NCI-H69 (cell line): Measurements from ENCODE around the gene OPRL1.
A peak's percentile ranks its signal among the peaks of the same experiment; 100 is the strongest.

Source experiments
- DNase-seq: peaks from one replicate; lab custom pipeline; 2025; lab: John Stamatoyannopoulos, UW

The OPRL1 gene

DNA sequence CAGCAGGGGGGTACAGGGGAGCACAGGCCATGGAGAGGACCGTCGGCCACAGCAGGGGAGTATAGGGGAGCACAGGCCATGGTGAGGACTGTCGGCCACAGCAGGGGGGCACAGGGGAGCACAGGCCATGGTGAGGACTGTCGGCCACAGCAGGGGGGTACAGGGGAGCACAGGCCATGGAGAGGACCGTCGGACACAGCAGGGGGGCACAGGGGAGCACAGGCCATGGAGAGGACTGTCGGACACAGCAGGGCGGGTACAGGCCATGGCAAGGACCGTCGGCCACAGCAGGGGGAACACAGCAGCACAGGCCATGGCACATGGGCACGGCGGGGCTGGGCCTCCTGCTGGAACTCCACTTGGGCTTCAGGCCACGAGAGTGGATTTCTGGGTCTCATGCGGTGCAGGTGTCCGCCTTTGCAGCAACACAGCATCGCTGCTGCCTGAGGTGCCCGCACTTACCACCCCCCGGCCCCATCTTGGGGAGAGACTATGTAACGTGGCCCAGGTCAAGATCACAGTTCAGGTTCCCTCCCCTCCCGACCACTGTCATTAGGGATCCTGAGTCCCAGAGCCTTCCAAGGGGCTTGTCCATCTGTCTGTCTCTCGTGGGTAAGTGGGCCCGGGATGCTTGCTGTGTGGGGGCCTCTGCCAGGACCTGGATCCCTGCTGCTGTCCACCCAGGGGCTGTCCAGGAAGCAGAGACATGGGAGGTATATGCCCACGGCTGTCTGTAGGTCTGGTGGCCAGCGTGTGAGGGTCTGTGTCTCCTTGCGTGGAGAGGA lies 25.0 kb downstream of the OPRL1 start:
- DNase-seq: no peak

GRCh38 chr20:64105846-64106434 lies 26.1 kb downstream of the OPRL1 start:
- DNase-seq: no peak

- DNase-seq: no peak
These were observed 26.6 kb downstream of the OPRL1 start for GRCh38 chr20:64106435-64106961.

DNA sequence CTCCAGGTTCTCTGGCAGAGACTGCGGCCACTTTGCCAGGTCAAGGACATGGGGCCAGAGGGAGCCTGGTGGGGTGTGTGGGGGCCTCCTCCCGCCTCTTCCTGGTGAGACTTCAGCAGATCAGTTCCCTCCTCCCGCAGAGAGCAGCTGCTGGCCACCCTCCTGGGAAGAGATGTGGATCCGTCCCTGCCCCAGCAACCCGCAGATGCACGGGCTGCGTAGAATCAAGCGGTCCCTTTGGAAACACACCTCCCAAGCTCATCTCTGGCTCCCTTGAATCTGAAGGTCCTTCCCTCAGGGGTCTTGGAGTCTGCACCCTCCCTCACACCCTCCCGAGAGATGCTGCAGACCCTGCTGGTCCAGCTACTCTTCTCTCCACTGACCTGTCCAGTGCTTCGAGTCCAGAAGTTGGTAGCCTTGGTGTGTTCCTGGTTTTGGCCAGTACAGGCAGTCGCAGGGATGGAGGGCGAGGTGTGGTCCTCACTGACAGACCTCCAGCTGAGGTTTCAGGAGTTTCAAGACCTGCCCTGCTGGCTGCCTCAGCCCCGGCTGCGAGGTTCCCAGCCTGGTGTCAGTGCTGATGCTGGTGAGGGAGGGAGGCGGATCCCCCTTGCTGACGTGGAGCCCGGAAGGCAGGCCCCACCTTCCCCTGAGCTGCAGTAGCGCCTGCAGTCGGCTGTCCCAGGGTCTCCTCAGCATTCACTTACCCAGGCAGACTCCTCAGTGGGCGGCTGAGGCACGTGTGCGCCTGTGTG lies 27.3 kb downstream of the OPRL1 start, which contains the start of gene NPBWR2:
NPBWR2 (minus strand) TSS at position 585 of the 755 bp plus-strand sequence. CDS start 734 bp downstream, outside the sequence.
- DNase-seq: no peak

GRCh38 chr20:64107736-64108457 lies 28.0 kb downstream of the OPRL1 start:
- DNase-seq: no peak

DNA sequence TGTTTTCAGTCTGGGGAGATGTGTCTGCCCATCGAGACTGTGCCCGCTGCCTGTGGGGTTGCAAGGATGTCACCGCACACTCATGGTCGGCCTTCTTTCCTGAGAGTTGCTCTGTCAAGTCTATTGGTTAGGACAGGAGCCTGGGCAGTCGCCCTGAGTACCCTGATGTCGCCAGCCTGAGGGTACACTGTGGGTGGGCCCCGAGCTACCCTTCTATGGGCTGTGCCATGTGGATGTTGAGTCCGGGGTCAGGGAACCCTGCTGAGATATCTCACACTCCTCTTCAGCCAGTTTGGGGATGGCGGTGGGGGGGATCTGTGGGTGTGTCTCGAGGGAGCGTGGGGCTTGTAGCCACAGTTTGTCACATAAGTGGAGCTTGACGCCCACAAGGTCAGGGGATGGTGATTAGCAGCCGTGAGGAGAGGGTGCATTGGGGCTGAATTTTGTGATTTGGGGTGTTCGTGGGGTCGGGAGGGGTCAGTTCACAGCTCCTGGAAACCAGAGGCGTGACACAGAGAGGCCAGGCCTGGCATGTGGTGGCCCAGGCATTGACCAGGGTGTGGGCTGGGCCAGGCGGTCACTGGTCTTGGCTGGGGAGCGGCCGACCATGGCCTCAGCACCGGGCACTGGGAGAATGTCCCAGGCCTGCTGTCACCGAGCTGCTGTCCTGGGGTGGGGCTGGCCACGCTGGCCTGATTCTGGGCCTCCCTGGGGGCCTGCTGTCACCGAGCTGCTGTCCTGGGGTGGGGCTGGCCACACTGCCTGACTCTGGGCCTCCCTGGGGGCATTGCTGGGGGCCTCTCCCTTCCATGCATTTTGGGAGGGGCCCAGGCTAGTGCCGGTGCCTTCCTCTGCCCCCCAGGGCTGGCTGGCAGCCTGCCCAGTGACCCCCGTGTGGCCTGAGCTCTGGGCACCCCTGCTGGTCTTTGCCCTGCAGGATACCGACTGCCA lies 29.1 kb downstream of the OPRL1 start:
- DNase-seq: no peak

- DNase-seq: no peak
These were observed 30.0 kb downstream of the OPRL1 start for GRCh38 chr20:64109831-64110391.

GRCh38 chr20:64110411-64111068 lies 30.7 kb downstream of the OPRL1 start:
- no peak for DNase-seq

DNA sequence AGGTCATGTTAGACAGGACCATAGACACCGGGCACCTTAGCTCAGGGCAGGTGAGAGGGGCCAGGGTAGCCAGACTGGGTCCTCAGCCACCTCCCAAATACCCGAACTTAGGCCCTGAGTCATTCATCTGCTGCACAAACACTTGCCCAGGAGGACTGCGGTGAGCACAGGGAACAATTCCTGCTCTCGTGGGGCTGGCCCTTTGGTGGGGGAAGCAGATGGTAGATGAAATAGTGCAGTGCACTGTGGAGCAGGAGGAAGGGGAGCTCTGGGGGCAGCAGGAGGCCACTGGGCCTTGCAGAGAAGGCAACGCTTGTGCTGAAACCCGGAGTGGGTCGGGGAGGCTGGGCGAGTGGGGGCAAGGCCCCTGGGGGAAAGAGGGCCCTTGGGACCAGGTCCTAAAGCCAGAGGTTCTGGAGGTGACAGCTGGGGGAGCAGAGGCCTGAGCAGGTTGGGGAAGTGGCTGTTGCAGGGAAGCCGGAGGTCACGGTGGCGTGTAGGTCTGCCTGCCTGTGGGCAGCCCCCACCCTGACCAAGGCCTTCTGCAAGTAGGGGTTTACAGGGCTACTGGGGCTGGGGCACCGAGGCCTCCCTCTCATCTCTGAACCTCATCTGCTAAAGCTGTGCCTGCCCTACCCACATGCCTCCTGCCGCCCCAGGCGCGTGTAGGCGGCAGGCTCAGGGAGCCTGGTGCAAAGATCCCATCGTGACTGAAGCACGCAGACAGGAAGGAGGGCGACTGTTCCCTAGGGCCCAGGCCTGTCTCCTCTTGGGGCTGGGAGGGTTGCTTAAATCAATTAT lies 32.2 kb downstream of the OPRL1 start:
- no peak for DNase-seq

GRCh38 chr20:64112691-64113443 lies 33.0 kb downstream of the OPRL1 start:
- DNase-seq: no peak

DNA sequence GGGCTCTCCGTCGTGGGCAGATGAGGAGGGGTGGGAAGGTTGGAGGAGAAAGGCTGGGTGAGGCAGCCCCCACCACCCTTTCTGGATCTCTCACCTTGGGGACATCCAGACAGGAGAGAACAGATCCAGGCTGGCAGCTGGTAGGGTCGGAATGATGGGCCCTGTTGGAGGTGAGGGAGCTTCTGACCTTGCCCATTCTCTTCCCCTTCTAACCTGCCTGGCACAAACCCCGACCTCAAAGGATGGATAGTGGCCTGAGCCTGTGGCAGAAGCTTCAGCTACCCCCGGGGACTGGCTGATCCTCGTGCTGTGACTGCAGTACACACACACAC lies 33.5 kb downstream of the OPRL1 start:
- DNase-seq: no peak

GRCh38 chr20:64113796-64114355 lies 34.0 kb downstream of the OPRL1 start:
- no peak for DNase-seq

GRCh38 chr20:64114356-64114971 lies 34.6 kb downstream of the OPRL1 start:
- no peak for DNase-seq

GRCh38 chr20:64115171-64115911 lies 35.5 kb downstream of the OPRL1 start:
- DNase-seq: peak; percentile 9

DNA sequence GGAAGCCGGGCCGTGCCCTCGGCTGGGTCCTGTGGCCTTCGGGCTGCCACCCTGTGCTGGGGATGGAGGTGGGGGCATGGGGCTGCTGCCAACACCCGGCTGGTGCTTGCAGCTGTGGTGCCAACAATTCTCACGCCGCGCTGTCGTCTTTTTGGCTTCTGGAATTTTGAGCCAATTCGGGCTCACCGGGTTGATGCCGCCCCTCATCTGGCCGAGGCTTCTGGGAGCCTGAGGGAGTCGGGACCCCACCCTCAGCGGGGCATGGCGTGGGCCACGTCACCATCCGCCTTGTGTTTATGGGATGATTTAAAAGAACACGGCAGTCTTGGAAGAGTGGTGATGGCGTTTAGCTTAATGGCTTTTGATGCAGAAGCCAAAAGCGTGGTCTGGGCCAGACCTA lies 36.1 kb downstream of the OPRL1 start:
- DNase-seq: no peak

- no peak for DNase-seq
These were observed 36.9 kb downstream of the OPRL1 start for GRCh38 chr20:64116541-64117431.
